A673 (cell line): Measurements from ENCODE around the gene KRTAP20-1.

Source experiments
- EZH2 ChIP-seq: fragments of 200-600 bp; sonication (generic); IDR thresholded peaks from 2 replicates; pipeline ENCODE4 v1.6.1; 2017; ENCODE audit warnings: borderline replicate concordance, low read depth, mild to moderate bottlenecking, mixed read lengths, antibody characterized with exemption, low read length; ENCODE audit not compliant: poor library complexity, severe bottlenecking
- TF ChIP-seq, protein P1 (sequence below): fragments of 300-800, 200-600 bp; sonication (generic); conservative IDR thresholded peaks from 2 replicates; pipeline ENCODE4 v1.5.1; 2017; ENCODE audit warnings: low read depth, mild to moderate bottlenecking, antibody characterized with exemption, low read length, moderate library complexity, mixed read lengths

DNA sequence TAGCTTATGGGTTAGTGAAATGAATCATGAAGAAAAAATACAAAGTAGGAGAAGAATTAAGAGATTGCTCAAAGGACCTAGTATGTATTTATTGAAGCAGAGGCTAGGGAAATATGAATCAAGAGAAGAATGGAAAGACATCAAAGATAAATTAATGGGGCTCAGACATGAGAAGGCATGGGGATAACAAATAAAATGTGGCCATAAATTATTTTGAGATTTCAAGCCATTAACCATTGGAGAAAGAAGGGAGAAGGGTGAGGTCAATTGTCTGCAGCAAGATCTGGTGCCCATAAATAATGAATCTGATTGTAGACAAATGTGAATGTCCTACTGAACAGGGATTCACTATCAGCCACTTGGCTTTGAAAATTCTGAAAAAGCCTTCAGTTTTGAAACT, 36.7 kb downstream of the KRTAP20-1 start:
- TF ChIP-seq, protein P1, sequence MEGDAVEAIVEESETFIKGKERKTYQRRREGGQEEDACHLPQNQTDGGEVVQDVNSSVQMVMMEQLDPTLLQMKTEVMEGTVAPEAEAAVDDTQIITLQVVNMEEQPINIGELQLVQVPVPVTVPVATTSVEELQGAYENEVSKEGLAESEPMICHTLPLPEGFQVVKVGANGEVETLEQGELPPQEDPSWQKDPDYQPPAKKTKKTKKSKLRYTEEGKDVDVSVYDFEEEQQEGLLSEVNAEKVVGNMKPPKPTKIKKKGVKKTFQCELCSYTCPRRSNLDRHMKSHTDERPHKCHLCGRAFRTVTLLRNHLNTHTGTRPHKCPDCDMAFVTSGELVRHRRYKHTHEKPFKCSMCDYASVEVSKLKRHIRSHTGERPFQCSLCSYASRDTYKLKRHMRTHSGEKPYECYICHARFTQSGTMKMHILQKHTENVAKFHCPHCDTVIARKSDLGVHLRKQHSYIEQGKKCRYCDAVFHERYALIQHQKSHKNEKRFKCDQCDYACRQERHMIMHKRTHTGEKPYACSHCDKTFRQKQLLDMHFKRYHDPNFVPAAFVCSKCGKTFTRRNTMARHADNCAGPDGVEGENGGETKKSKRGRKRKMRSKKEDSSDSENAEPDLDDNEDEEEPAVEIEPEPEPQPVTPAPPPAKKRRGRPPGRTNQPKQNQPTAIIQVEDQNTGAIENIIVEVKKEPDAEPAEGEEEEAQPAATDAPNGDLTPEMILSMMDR = no peak
- TF ChIP-seq EZH2 = no peak
